HG03432 (cell line): Measurements from ENCODE around the gene WDR38.
"Not testable (repeated sequence)": the region's sequence is repeated elsewhere in the genome, so short reads cannot be mapped to it uniquely, and the experiment has no call there.

Experiments
- ATAC-seq: cut with Tn5 transposase; IDR thresholded peaks from one replicate; pipeline ENCODE4 v1.9.1; 2021; ENCODE audit warnings: mild to moderate bottlenecking, moderate library complexity; ENCODE audit not compliant: unreplicated experiment

Gene WDR38

DNA sequence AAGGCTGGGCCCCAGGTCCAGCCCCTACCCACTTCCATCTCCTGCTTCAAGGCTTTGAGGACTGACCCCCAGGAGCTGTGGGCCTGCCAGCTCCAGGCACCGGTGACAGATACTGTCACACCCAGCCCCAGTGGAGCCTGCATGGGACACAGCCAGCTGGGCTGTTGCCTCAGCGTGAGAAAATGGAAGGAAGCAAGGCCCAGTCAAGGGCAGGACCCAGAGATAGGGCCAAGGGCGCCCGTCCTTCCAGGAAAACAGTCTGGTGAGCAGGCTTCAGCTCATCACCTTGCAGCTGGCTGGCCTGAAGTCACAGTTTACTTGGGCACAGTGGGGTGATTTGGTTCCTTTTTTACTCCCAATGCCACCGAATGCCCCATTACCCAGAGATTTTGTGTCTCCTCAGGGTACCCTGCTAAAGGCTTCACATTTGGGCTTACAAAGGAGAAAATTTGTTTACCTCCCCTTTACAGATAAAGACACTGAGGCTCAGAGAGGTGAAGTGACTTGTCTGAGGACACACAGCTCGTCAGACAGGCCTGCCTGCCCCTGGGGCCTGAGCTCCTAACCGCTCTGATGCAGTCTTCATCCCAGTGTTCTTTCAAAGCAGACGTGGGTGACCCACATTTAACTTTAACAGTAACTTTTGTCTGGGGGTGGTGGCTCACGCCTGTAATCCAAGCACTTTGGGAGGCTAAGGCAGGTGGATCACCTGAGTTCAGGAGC is 21.5 kb upstream of the WDR38 start:
- no peak for ATAC-seq

DNA sequence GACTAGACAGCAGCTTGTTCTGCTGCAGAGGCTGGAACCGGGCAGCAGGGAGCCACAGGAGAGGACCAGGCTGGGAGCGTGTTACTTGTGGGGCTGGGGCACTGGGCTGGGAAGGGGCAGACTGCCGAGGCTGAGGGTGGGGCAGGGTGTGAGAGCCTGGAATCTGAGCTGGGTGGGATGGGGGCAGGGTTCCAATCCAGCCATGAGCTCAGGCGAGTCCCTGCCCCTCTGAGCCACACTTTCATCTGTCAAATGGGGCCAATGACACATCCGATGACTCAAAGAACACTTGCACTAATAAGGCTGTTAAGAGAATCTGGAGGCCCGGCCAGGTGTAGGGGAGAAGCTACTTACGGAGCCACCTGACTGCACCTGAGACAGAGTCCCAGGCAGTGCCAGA is 18.7 kb upstream of the WDR38 start:
- no peak for ATAC-seq

DNA sequence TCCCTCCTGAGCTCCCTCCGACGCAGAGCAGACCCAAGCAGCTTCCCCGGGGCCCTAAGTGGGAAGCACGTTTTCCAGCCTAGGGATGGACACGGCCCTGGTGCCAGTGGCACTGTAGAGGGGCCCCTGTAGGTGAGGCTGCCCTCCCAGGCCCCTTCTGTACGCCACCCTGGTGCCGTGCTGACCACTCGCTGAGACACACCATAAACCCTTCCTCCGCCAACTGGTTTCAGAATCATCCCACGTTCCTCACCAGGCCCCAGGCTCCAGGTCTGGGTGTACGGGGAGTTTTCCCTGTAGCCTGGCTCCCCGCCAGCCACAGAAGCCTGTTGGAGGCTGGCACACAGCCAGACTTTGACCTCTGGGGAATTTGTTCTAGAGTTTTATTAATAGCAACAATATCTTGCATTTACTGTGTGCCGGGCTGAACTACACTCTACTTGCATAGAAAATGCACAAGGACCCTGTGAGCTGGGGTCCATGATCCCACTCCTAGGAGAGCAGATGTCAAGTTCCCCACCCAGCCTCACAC is 18.2 kb upstream of the WDR38 start:
- ATAC-seq = no peak

DNA sequence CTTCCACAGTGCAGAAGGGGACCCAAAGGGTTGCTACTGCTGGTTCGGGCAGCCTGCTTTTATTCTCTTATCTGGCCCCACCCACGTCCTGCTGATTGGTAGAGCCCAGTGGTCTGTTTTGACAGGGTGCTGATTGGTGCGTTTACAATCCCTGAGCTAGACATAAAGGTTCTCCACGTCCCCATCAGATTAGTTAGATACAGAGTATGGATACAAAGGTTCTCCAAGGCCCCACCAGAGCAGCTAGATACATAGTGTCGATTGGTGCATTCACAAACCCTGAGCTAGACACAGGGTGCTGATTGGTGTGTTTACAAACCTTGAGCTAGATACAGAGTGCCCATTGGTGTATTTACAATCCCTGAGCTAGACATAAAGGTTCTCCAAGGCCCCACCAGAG is 15.1 kb upstream of the WDR38 start:
- not testable (repeated sequence) for ATAC-seq

DNA sequence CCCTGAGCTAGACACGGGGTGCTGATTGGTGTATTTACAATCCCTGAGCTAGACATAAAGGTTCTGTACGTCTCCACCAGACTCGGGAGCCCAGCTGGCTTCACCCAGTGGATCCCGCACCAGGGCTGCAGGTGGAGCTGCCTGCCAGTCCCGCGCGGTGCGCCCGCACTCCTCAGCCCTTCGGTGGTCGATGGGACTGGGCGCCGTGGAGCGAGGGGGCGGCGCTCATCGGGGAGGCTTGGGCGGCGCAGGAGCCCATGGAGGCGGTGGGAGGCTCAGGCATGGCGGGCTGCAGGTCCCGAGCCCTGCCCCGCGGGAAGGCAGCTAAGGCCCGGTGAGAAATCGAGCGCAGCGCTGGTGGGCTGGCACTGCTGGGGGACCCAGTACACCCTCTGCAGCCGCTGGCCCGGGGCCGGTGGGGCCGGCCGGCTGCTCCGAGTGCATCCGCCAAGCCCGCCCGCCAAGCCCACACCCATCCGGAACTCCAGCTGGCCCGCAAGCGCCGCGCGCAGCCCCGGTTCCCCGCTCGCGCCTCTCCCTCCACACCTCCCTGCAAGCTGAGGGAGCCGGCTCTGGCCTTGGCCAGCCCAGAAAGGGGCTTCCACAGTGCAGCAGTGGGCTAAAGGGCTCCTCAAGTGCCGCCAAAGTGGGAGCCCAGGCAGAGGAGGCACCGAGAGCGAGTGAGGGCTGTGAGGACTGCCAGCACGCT is 14.5 kb upstream of the WDR38 start:
- not testable (repeated sequence) for ATAC-seq

DNA sequence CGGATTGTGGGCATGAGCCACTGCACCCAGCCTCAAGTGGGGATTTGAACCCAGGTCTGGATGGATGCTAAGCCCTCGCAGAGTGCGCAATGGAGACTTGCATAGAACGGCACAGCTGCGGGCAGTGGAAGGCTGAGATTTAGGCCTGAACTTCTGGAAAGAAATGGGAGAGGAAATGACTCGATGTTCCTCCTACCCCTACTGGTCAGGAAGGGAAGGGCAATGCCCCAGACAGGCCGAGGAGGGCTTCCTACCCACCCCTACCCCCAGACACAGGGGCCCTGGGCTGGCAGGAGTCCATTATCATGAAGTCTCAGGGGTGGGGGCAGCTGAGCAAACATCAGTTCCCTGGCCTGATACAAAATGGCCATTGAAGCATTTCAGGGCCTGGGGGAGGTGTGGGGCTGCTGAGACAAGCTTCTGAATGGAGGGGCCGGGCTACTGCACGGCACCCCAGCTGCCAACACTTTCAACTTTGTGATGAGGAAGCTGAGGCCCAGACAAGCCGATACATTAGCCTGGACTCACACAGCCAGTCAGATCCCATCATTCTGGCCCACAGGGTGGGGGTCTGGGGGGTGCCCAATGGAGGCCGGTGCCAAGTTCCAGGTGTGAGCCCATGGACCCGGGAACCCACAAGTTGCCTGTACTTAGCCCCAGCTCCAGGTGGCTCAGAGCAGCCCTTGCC is 13.5 kb upstream of the WDR38 start:
- ATAC-seq = no peak

DNA sequence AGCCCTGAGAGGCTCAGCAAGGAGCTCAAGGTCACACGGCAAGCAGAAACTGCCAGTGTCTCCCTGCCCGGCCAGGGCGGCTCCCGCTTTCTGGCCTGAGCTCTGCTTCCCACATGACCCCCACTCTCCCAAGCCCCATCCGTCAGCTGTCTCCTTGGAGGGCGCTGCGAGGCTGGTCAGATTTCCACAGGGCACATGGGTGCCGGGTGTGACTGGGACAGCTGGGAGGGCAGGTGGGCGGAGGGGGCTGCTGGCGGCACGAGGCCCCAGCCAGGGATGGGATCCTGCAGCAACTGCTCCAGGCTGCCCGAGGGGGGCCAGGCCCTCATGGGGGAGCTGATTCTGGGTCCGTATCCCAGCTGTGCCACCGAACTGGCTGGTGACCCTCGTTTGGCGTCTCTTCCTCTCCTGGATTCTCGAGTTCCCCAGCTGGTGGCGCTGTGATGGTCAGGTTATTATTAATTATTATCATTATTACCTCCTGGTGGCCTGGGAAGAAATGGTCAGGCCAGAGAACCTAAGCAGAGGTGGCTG is 12.9 kb upstream of the WDR38 start:
- ATAC-seq = no peak

DNA sequence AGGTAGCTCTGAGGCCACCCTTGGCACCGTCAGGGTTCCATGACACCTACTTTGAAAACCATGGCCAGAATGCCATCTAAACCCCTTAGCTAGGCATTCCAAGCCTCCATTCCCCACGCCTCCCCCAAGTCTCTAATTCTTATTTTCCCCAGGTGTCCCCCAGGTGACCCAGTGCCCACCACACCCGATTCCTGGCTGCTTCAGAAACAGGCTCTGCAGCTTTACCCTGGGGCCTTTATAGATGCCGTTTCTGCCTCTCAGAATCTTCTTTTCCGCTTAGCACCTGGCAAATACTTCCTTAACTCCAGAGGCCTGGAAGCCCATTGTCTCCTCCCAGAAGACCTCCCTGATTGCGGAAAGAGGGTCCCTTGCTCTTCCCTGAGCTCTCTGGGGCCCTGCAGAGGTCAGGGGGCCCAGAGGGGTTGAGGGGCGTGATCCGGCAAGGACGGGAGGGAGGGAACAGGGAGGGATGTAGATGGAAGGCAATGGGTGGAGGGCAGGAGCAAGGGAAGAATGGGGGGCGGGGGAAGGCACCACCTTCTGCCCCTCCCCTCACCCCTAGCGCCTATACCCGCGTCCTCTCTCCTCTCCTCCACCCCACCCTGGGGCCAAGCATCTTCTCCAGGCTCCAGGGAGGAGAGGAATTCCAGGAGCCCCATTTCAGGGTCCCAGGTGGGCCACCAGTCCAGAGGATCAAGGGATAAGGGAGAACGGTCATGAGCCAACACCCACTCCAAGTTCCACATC is 12.0 kb upstream of the WDR38 start:
- no peak for ATAC-seq

DNA sequence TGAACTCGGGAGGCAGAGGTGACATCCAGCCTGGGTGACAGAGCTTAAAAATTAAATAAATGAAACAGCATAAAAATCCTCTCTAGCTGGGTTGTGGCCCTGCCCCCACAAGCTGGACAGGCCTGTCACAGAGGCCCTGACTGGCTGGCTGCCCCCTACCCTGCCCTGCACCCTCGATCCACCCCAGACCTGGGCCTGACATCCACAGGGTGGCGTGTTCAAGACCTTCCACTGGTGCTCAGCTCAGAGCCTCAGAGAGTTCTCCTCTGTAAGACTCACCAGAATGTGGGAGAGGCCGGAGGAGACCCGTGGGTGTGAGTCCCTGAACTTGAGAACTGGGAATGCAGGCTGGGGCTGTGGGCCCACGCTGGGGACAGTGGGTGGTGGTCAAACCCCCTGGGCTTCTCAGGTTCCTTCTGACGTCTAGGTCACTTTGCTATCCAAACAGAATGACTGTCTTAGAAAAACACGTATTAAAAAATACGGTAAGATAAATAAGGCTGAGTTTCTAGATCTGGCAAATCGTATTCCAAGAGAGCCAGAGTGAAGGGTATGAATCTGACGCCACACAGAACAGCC is 9.7 kb upstream of the WDR38 start:
- ATAC-seq = no peak

DNA sequence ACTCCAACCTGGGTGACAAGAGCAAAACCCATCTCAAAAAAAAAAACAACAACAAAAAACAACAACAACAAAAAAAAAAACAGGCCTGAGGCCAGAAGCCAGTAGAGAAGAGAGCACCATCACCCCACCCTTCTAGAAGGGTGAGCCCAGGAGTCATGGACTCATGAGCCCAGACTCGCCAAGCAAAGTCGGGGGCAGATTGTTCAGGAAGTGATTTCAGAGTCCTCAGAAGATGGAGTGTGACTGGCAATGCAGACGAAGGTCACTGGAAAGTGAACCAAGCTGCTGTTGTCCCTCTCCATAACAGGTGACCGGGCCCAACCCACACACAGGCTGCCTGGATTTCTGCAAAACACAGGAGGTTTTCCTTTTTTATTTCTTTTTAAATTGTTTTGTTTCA is 9.0 kb upstream of the WDR38 start:
- no peak for ATAC-seq

DNA sequence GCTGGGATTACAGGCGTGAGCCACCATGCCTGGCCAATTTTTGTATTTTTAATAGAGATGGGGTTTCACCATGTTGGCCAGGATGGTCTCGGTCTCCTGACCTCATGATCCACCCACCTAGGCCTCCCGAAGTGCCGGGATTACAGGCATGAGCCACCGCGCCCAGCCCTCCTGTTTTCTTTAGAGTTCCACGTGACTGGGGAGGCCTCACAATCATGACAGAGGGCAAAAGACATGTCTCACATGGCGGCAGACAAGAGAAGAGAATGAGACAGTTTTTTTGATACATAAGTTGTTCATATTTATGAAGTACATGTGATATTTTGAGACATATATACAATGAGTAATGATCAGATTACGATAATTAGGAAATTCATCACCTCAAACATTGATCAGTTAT is 6.8 kb upstream of the WDR38 start:
- not testable (repeated sequence) for ATAC-seq

DNA sequence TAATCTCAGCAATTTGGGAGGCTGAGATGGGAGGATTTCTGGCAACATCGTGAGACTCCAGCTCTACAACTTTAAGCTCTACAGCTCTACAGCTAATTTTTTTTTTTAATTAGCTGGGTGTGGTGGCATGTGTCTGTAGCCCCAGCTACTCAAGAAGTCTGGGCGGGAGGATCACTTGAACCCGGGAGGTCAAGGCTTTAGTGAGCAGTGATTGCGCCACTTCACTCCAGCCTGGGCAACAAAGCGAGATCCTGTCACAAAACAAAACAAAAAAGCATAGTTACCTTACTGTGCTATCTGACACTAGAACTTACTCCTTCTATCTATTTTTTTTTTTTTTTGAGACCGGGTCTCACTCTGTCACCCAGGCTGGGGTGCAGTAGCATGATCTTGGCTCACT is 6.3 kb upstream of the WDR38 start:
- no peak for ATAC-seq

DNA sequence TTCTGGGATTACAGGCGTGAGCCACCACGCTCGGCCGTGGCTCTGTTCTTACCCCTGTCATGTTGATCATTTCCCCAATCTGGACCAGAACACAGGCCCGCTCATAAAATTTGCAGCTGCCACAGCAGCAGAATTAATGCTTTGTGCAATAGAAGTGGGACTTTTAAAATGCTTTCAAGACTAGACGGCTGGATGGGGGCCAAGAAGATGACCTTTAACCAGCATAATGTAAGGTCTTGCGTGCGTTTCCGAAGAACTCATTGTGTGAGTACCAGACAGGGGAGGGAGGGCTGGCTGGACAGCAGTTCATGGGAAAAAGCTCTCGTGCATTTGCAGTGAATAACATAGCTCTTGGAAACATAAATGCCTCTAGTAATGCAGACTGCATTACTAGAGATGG is 3.5 kb upstream of the WDR38 start:
- ATAC-seq = no peak

DNA sequence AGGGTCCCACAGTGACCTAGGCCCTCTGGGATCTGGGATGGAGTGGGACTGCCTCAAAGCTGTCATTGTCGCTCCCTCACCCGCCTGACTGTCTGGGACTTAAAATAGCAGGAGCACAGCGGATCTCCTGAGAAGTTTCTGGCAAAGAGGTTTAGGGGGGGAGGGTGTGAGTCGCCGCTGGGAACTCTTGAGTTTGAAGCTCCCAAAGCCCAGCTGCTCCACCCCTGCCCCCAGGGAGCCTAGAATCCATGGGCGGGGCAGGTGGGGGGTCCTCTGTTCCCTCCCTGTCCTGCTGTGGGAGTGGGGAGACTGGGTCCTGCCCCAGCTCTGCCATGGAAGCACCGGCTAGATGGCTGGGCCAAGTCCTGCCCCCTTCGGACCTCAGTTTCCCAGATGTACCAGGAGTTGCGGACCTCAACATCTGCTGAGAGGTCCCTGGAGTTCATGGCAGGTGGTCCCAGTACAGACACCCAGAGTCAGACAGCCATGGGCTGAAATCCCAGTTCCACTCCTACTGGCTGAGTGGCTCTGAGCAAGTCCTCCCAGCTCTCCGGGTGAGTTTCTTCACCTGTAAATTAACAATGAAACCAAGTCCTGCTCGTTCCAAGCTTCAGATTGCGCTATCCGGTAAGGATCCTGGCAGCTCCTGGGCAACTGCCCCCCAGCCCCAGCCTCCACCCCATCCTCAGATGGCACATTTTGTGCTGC is 985 bp upstream of the WDR38 start:
- ATAC-seq = no peak

DNA sequence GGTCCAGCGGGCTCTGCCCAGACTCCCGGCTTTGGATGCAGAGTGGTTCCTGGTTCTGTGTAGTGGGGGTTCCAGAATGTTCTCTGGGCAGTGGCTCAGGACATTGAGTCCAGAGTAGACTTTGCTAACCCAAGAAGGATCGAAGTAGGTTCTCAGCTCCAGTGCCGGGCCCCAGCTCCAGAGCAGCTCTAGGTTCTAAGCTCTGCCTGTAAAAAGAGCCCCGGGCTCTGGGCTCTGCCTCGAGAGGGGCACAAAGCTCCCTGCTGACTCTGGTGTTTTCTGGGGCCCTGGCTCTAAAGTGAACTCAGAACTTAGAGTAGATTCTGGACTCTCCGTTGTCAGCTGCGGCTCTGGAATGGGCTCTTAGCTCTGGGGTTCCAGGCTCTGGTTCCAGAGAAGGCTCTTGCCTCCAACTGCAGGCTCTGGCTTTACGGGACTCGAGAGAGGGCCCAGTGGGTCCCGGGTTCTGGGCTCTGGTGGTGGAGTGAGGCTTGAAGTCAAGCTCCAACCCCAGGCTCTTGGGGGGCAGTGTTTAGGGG is 414 bp downstream of the WDR38 start:
- no peak for ATAC-seq

DNA sequence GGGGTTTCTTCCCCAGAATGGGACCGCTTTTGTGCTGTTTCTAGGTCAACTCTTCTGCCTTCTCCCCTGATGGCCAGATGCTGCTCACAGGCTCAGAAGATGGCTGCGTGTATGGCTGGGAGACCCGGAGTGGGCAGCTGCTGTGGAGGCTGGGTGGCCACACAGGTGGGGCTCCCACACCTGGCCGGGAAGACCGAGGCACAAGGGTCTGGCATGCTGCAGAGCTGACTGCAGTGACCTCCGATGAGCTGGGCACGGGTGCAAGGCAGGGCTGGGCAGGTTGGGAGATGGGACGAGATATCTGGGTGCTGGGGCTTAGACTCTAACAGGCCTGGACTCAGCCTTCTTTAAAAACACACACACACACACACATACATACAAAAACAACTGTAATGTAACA is 901 bp downstream of the WDR38 start:
- ATAC-seq = no peak

DNA sequence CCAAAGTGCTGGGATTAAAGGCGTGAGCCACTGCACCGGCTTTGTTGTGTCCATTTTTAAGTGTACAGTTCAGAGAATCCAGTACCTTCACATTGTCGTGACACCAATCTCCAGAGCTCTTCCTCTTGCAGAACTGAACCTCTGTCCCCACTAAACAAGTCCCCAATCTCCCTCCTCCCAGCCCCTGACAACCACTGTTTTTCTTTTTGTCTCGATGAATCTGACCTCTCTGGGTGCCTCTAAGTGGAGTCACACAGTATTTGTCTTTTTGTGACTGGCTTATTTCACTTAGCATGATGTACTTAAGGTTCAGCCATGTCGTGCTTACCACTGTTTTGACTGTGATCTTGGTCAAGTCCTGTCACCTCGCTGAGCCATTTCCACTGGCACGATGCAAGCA is 1.6 kb downstream of the WDR38 start:
- no peak for ATAC-seq

DNA sequence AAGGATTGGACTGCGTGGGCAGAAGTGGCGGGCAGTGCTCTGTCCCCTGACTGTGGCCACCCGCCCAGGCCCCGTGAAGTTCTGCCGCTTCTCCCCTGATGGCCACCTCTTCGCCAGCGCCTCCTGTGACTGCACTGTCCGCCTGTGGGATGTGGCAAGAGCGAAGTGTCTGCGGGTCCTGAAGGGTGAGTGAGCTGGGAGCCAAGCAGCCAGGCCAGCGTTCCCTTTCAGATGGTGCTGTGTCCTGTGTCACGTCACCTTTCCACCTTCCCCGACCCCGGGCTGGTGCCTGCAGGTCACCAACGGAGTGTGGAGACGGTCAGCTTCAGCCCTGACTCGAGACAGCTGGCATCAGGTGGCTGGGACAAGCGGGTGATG is 2.3 kb downstream of the WDR38 start:
- no peak for ATAC-seq

DNA sequence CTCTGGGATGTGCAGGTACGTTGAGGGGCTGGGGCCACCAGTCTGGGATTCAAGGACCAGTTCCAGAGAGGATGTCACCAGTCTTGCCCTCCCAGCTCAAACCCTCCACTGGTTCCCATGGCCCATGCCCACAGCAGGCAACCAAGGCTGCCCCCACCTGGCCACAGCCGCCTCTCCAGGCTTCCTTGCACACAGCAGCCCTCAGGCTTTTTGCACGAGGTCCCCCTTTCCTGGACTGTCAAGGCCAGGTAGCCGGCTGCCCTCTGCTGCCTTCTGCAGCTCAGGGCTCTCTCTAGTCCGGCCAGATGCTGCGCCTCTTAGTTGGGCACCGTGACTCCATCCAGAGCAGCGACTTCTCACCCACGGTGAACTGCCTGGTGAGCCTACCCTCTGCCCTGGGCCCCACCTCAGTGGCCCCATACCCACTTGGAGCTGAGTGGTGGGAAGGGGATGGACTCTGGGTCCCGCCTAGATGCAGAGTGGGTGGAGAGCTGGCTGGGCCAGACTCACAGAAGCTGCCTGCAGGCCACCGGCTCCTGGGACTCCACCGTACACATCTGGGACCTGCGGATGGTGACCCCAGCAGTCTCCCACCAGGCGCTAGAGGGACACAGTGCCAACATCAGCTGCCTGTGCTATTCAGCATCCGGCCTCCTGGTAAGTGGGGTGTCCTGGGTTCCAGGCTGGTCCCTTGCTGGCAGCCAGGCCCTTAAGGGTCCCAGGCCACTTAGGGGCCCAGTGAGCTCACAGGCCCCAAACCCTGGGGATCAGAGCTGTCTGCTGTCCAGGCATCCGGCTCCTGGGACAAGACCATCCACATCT is 2.9 kb downstream of the WDR38 start:
- no peak for ATAC-seq
